ENCODE data around the gene TAF11L4. TPM values are rescaled to one million over a fixed set of nuclear protein-coding genes. Genes with fewer than 3 reads are reported as not detected.
"Not testable (repeated sequence)": the region's sequence is repeated elsewhere in the genome, so short reads cannot be mapped to it uniquely, and the experiment has no call there.

Gene TAF11L4
- total RNA-seq (2021) (not detected in 3 replicates), Bru-seq, nascent RNA (not detected)
- long read RNA-seq, experiment 1: 0 reads
- long read RNA-seq, experiment 2: 0 reads
- long read RNA-seq, experiment 3: 0 reads

GRCh38 chr5:17521501-17521900 lies at the start of gene TAF11L4:
Gene TAF11L4 (plus strand): TSS chr5:17521801.
- H3K4me1 Mint-ChIP-seq; H3K27me3 Mint-ChIP-seq (ENCODE audit: low read depth); H3K4me3 Mint-ChIP-seq; H3K36me3 Mint-ChIP-seq; POLR2A ChIA-PET; CTCF ChIA-PET; ATAC-seq; H3K9me3 Mint-ChIP-seq; DNase-seq (ENCODE audit: low spot score); H3K27ac Mint-ChIP-seq: not testable (repeated sequence)

DNA sequence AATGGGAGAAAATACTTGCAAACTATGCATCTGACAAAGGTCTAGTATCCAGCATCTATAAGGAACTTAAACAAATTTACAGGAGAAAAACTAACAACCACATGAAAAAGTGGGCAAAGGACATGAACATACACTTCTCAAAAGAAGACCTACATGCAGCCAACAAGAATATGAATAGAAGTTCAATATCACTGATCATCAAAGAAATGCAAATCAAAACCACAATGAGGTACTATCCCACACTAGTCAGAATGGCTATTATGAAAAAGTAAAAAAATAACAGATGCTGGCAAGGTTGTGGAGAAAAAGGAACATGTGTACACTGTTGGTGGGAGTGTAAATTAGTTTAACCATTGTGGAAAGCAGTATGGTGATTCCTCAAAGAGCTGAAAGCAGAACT lies 46.5 kb upstream of the TAF11L4 start:
- DNase-seq (ENCODE audit: low spot score); CTCF ChIA-PET; H3K27ac Mint-ChIP-seq; H3K27me3 Mint-ChIP-seq (ENCODE audit: low read depth); ATAC-seq; POLR2A ChIA-PET; H3K4me1 Mint-ChIP-seq; H3K9me3 Mint-ChIP-seq; H3K4me3 Mint-ChIP-seq; H3K36me3 Mint-ChIP-seq: not testable (repeated sequence)

DNA sequence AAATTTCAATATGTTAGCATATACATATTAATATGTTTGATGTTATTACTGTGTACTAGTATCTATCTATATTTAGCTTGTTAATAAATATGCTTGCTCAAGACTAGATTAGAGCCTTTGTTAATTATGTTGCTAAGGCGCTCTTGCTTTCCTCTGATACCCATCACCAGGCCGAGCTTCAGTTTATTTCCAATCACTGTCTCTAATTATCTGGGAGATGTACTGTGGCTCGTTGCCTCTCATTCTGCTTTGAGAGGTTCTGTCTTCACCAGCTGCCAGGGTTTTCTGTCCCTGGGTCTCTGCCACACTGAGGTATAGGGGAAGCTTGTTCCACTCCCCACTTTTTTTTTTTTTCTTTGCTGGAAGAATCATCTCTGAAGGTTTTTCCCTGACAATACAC lies 44.6 kb upstream of the TAF11L4 start:
- Mint-ChIP-seq H3K4me3 (no peak overlapping the region), H3K27me3 (ENCODE audit: low read depth) (no peaks in the 10 kb centered on the region), H3K9me3 (no peaks in the 10 kb centered on the region), H3K27ac (no peak overlapping the region), H3K4me1 (peaks cover 7% of the 10 kb centered on the region), H3K36me3 (no peaks in the 10 kb centered on the region)
- ATAC-seq (no peak), DNase-seq (ENCODE audit: low spot score) (no peak)
- ChIA-PET POLR2A (no interaction called here), CTCF (no interaction called here)
- no peak for TF ChIP-seq ZBTB21 (CRISPR knock-in tag; IDR thresholded peaks at IDR 0.05; ENCODE audit: borderline replicate concordance)
- no peak for TF ChIP-seq NR2C2 (CRISPR knock-in tag; IDR thresholded peaks at IDR 0.05)
- TF ChIP-seq MYBL2 (CRISPR knock-in tag; IDR thresholded peaks at IDR 0.05): no peak
- TF ChIP-seq FOXK1 (CRISPR knock-in tag; IDR thresholded peaks at IDR 0.05): no peak
- TF ChIP-seq OVOL2 (CRISPR knock-in tag; IDR thresholded peaks at IDR 0.05; ENCODE audit: borderline replicate concordance): no peak
- TF ChIP-seq ZNF416 (CRISPR knock-in tag; IDR thresholded peaks at IDR 0.05): no peak
- no peak for TF ChIP-seq JUN (CRISPR knock-in tag; IDR thresholded peaks at IDR 0.05)
- TF ChIP-seq, protein P1, sequence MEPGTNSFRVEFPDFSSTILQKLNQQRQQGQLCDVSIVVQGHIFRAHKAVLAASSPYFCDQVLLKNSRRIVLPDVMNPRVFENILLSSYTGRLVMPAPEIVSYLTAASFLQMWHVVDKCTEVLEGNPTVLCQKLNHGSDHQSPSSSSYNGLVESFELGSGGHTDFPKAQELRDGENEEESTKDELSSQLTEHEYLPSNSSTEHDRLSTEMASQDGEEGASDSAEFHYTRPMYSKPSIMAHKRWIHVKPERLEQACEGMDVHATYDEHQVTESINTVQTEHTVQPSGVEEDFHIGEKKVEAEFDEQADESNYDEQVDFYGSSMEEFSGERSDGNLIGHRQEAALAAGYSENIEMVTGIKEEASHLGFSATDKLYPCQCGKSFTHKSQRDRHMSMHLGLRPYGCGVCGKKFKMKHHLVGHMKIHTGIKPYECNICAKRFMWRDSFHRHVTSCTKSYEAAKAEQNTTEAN (CRISPR knock-in tag; IDR thresholded peaks at IDR 0.05): no peak
- TF ChIP-seq AR (CRISPR knock-in tag; IDR thresholded peaks at IDR 0.05): no peak
- no peak for TF ChIP-seq IRF2 (CRISPR knock-in tag; IDR thresholded peaks at IDR 0.05; ENCODE audit: borderline replicate concordance, low read depth)
- TF ChIP-seq ATF1 (CRISPR knock-in tag; IDR thresholded peaks at IDR 0.05): no peak
- TF ChIP-seq TP53 (CRISPR knock-in tag; IDR thresholded peaks at IDR 0.05): no peak
- TF ChIP-seq ZNF512 (CRISPR knock-in tag; IDR thresholded peaks at IDR 0.05; ENCODE audit: borderline replicate concordance): no peak
- no peak for TF ChIP-seq CBFB (CRISPR knock-in tag; IDR thresholded peaks at IDR 0.05; ENCODE audit: low read depth)
- no peak for TF ChIP-seq SMAD4 (CRISPR knock-in tag; IDR thresholded peaks at IDR 0.05)
- no peak for TF ChIP-seq CDX4 (CRISPR knock-in tag; IDR thresholded peaks at IDR 0.05; ENCODE audit: borderline replicate concordance)
- TF ChIP-seq, protein P2, sequence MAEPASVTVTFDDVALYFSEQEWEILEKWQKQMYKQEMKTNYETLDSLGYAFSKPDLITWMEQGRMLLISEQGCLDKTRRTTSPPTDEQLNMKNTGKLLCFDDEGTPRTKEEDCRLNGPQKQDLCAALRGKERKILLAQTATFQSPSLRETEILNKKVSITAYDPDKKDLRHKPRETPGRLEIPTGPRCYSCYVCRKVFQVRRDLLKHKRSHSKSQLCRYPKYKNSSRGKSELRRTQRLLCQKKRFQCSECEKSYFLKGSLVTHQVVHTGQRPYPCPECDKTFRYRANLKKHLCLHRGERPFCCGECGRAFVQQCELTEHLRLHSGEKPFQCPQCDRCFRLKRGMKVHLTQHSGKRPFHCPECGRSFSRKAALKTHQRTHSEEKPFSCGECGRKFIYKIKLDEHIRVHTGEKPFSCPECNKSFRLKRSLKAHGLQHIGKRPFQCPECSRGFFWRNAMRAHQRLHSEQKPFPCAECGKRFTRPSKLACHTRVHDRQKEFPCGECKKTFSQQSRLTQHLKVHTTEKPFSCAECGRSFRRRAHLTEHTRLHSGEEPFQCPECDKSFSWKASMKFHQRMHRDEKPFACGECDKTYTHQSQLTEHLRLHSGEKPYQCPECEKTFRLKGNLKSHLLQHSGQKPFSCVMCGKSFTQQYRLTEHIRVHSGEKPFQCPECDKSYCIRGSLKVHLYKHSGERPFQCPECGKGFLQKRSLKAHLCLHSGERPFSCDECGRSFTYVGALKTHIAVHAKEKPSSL (CRISPR knock-in tag; conservative IDR thresholded peaks at IDR 0.05): no peak
- no peak for TF ChIP-seq NR1H2 (CRISPR knock-in tag; IDR thresholded peaks at IDR 0.05)
- no peak for TF ChIP-seq RORB (CRISPR knock-in tag; IDR thresholded peaks at IDR 0.05)
- TF ChIP-seq CREM (CRISPR knock-in tag; IDR thresholded peaks at IDR 0.05): no peak

All from WTC11 (cell line).